ENCODE data around the gene PTK7. TPM values are rescaled to one million over a fixed set of nuclear protein-coding genes. Genes with fewer than 3 reads are reported as not detected.
"Not testable (repeated sequence)": the region's sequence is repeated elsewhere in the genome, so short reads cannot be mapped to it uniquely, and the experiment has no call there.

The PTK7 gene
- total and polyA plus RNA-seq, 2 donors from 2014 or later: 26.0 to 55.2 TPM

GRCh38 chr6:43128926-43129325 lies 52.8 kb downstream of the PTK7 start:
- H3K36me3 ChIP-seq (ENCODE audit: control insufficient read depth in 2 of 3, insufficient read depth in 3 of 3, low read length in 3 of 3): peaks cover 0 to 4% (median 0%) of the 10 kb centered on the region in 3 donors
- no peak for FAIRE-seq
- H3K4me3 ChIP-seq (ENCODE audit: low read length in 3 of 3): no peak overlapping the region
- H3K27ac ChIP-seq (ENCODE audit: low read depth in 2 of 2, low read length in 2 of 2): no peak overlapping the region
- TF ChIP-seq, protein P1, sequence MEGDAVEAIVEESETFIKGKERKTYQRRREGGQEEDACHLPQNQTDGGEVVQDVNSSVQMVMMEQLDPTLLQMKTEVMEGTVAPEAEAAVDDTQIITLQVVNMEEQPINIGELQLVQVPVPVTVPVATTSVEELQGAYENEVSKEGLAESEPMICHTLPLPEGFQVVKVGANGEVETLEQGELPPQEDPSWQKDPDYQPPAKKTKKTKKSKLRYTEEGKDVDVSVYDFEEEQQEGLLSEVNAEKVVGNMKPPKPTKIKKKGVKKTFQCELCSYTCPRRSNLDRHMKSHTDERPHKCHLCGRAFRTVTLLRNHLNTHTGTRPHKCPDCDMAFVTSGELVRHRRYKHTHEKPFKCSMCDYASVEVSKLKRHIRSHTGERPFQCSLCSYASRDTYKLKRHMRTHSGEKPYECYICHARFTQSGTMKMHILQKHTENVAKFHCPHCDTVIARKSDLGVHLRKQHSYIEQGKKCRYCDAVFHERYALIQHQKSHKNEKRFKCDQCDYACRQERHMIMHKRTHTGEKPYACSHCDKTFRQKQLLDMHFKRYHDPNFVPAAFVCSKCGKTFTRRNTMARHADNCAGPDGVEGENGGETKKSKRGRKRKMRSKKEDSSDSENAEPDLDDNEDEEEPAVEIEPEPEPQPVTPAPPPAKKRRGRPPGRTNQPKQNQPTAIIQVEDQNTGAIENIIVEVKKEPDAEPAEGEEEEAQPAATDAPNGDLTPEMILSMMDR (IDR thresholded peaks at IDR 0.05; ENCODE audit: borderline replicate concordance, extremely low read depth, insufficient read depth): no peak
- H3K4me1 ChIP-seq (ENCODE audit: control insufficient read depth in 2 of 3, insufficient read depth in 2 of 3, low read depth in 1 of 3, low read length in 3 of 3): peaks cover 0 to 7% (median 0%) of the 10 kb centered on the region in 3 donors
- intact Hi-C loops (cut with DNase I): no loop called here
- H3K9me3 ChIP-seq (ENCODE audit: control insufficient read depth in 2 of 3, insufficient read depth in 1 of 3, low read length in 3 of 3): no peaks in the 10 kb centered on the region
- H3K27me3 ChIP-seq (ENCODE audit: control insufficient read depth, insufficient read depth, low read length): no peaks in the 10 kb centered on the region
- peak in 2 of 5 donors; percentile 32 to 54 for DNase-seq
- no peak overlapping the region for H3K9ac ChIP-seq (ENCODE audit: low read length in 3 of 3)

GRCh38 chr6:43129434-43130194 lies 53.5 kb downstream of the PTK7 start:
- DNase-seq (peak; percentile 34 to 72 (median 43)), FAIRE-seq (no peak)
- Histone ChIP-seq H3K9me3 (ENCODE audit: control insufficient read depth in 2 of 3, insufficient read depth in 1 of 3, low read length in 3 of 3) (no peaks in the 10 kb centered on the region), H3K4me1 (ENCODE audit: control insufficient read depth in 2 of 3, insufficient read depth in 2 of 3, low read depth in 1 of 3, low read length in 3 of 3) (peaks cover 0 to 6% (median 0%) of the 10 kb centered on the region in 3 donors), H3K4me3 (ENCODE audit: low read length in 3 of 3) (no peak overlapping the region), H3K36me3 (ENCODE audit: control insufficient read depth in 2 of 3, insufficient read depth in 3 of 3, low read length in 3 of 3) (peaks cover 0 to 4% (median 0%) of the 10 kb centered on the region in 3 donors), H3K27ac (ENCODE audit: low read depth in 2 of 2, low read length in 2 of 2) (no peak overlapping the region), H3K27me3 (ENCODE audit: control insufficient read depth, insufficient read depth, low read length) (no peaks in the 10 kb centered on the region), H3K9ac (ENCODE audit: low read length in 3 of 3) (no peak overlapping the region)
- TF ChIP-seq, protein P1 (IDR thresholded peaks at IDR 0.05; ENCODE audit: borderline replicate concordance, extremely low read depth, insufficient read depth): peak; percentile 62
- intact Hi-C loops (cut with DNase I): no loop called here

- no peaks in the 10 kb centered on the region for H3K27me3 ChIP-seq (ENCODE audit: control insufficient read depth, insufficient read depth, low read length)
- H3K9me3 ChIP-seq (ENCODE audit: control insufficient read depth in 2 of 3, insufficient read depth in 1 of 3, low read length in 3 of 3): no peaks in the 10 kb centered on the region
- peak in 1 of 5 donors; percentile 13 for DNase-seq
- TF ChIP-seq, protein P1 (IDR thresholded peaks at IDR 0.05; ENCODE audit: borderline replicate concordance, extremely low read depth, insufficient read depth): no peak
- intact Hi-C loops (cut with DNase I): no loop called here
- H3K4me3 ChIP-seq (ENCODE audit: low read length in 3 of 3): no peak overlapping the region
- peaks cover 0 to 6% (median 0%) of the 10 kb centered on the region in 3 donors for H3K4me1 ChIP-seq (ENCODE audit: control insufficient read depth in 2 of 3, insufficient read depth in 2 of 3, low read depth in 1 of 3, low read length in 3 of 3)
- no peak overlapping the region for H3K27ac ChIP-seq (ENCODE audit: low read depth in 2 of 2, low read length in 2 of 2)
- no peak for FAIRE-seq
- no peak overlapping the region for H3K9ac ChIP-seq (ENCODE audit: low read length in 3 of 3)
- H3K36me3 ChIP-seq (ENCODE audit: control insufficient read depth in 2 of 3, insufficient read depth in 3 of 3, low read length in 3 of 3): peaks cover 0 to 4% (median 0%) of the 10 kb centered on the region in 3 donors
Observed at GRCh38 chr6:43130429-43130828, 54.3 kb downstream of the PTK7 start.

- H3K9ac ChIP-seq (ENCODE audit: low read length in 3 of 3); H3K4me3 ChIP-seq (ENCODE audit: low read length in 3 of 3); FAIRE-seq; DNase-seq; intact Hi-C loops (cut with DNase I); H3K27me3 ChIP-seq (ENCODE audit: control insufficient read depth, insufficient read depth, low read length); H3K36me3 ChIP-seq (ENCODE audit: control insufficient read depth in 2 of 3, insufficient read depth in 3 of 3, low read length in 3 of 3); H3K27ac ChIP-seq (ENCODE audit: low read depth in 2 of 2, low read length in 2 of 2); H3K9me3 ChIP-seq (ENCODE audit: control insufficient read depth in 2 of 3, insufficient read depth in 1 of 3, low read length in 3 of 3); H3K4me1 ChIP-seq (ENCODE audit: control insufficient read depth in 2 of 3, insufficient read depth in 2 of 3, low read depth in 1 of 3, low read length in 3 of 3): not testable (repeated sequence)
Observed at GRCh38 chr6:43131379-43131778, 55.3 kb downstream of the PTK7 start.
